Activated CD8-positive, alpha-beta memory T cell treated with anti-CD3 and anti-CD28 coated beads, Interleukin-2, amount 10 ng/mL, durations not matched to agents 7 days and 5 days (primary cell): ENCODE results near the gene HSPB2. TPM values are rescaled to one million over a fixed set of nuclear protein-coding genes. Genes with fewer than 3 reads are reported as not detected.
"Not testable (repeated sequence)": the region's sequence is repeated elsewhere in the genome, so short reads cannot be mapped to it uniquely, and the experiment has no call there.

ENCODE experiments used
- ATAC-seq: fragments of 150-1000 bp; cut with Tn5 transposase; one replicate; pipeline ENCODE4 v1.10.0; 2021; ENCODE audit warnings: moderate library complexity
- CTCF ChIA-PET: fragments of 350-600 bp; sonication (Branson Sonifier 250); formaldehyde crosslinking; loops from one replicate; lab custom pipeline; 2021; ENCODE audit warnings: antibody characterized with exemption; lab: Charles Lee
- DNase-seq: peaks from one replicate; pipeline ENCODE4 v3.0.0-alpha.2; 2020
- H3K27ac Mint-ChIP-seq: one replicate; pipeline ENCODE4 v1.8.0; 2021; ENCODE audit warnings: mild to moderate bottlenecking, mixed read lengths
- H3K27me3 Mint-ChIP-seq: one replicate; pipeline ENCODE4 v1.8.0; 2021; ENCODE audit warnings: mixed read lengths
- H3K36me3 Mint-ChIP-seq: one replicate; pipeline ENCODE4 v1.8.0; 2021; ENCODE audit warnings: mild to moderate bottlenecking, mixed read lengths
- H3K4me1 Mint-ChIP-seq: one replicate; pipeline ENCODE4 v1.8.0; 2021; ENCODE audit warnings: mixed read lengths
- H3K4me3 Mint-ChIP-seq: one replicate; pipeline ENCODE4 v1.8.0; 2021; ENCODE audit warnings: mild to moderate bottlenecking, moderate library complexity, mixed read lengths
- H3K9me3 Mint-ChIP-seq: one replicate; pipeline ENCODE4 v1.8.0; 2022; ENCODE audit warnings: low read depth, mixed read lengths
- total RNA-seq, 2 experiments: library from RNA; stranded (reverse); gene quantifications; one replicate each; pipeline ENCODE4 v1.2.3, GENCODE V29; 2021

The HSPB2 gene
- total RNA-seq = not detected

- ATAC-seq = no peak
- H3K9me3 Mint-ChIP-seq = no peaks in the 10 kb centered on the region
- no peaks in the 10 kb centered on the region for H3K4me1 Mint-ChIP-seq
- DNase-seq = no peak
- no peak within 1 kb of the TSS for H3K27ac Mint-ChIP-seq
- no peaks in the 10 kb centered on the region for H3K36me3 Mint-ChIP-seq
- CTCF ChIA-PET = no interaction called here
- H3K27me3 Mint-ChIP-seq = peaks cover 69% of the 10 kb centered on the region
- no peak within 1 kb of the TSS for H3K4me3 Mint-ChIP-seq
Measured at GRCh38 chr11:111912535-111912934, at the start of gene HSPB2. Gene HSPB2 (plus strand): TSS chr11:111912734. CDS start chr11:111912830, 96 bp downstream.

DNA sequence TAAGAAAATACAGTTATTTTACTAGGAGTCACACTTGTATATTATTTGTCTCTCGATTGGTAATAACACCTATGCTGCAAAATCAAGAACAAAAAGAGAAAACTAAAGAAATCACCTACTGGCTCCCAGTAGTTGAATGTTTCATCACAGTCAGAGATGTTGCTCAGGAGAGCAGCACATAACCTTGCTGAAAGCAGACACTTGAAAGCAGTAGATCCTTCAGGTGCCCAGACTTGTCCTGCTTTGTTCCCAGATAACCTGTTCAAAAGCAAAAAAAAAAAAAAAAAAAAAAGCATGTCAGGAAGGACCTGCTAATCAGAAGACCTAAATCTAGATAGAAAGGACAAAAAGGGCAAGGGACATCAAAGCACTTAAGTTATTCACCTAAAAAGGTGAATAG is 42.4 kb upstream of the HSPB2 start:
- H3K9me3 Mint-ChIP-seq = no peaks in the 10 kb centered on the region
- H3K4me1 Mint-ChIP-seq = peaks cover 30% of the 10 kb centered on the region
- ATAC-seq (no peak), DNase-seq (no peak)
- H3K36me3 Mint-ChIP-seq = peaks cover 30% of the 10 kb centered on the region
- CTCF ChIA-PET = interaction anchor here (2.0 to 2.3 kb wide), 4 partner anchors 9 to 112 kb away, joined by 7 to 10 read pairs (median 8); no protein-coding TSS in a partner anchor
- no peak overlapping the region for H3K27ac Mint-ChIP-seq
- no peaks in the 10 kb centered on the region for H3K27me3 Mint-ChIP-seq
- no peak overlapping the region for H3K4me3 Mint-ChIP-seq

- Mint-ChIP-seq H3K4me1 (peaks cover 30% of the 10 kb centered on the region), H3K27ac (peak overlapping the region; percentile 87), H3K27me3 (no peaks in the 10 kb centered on the region), H3K4me3 (peak overlapping the region; percentile 89), H3K9me3 (no peaks in the 10 kb centered on the region), H3K36me3 (peaks cover 29% of the 10 kb centered on the region)
- CTCF ChIA-PET = interaction anchor here (0.8 to 2.3 kb wide), 7 partner anchors 10 to 284 kb away, joined by 3 to 10 read pairs (median 7); no protein-coding TSS in a partner anchor
- DNase-seq (no peak), ATAC-seq (peak; percentile 8)
Measured at GRCh38 chr11:111870522-111870885, 42.0 kb upstream of the HSPB2 start.

DNA sequence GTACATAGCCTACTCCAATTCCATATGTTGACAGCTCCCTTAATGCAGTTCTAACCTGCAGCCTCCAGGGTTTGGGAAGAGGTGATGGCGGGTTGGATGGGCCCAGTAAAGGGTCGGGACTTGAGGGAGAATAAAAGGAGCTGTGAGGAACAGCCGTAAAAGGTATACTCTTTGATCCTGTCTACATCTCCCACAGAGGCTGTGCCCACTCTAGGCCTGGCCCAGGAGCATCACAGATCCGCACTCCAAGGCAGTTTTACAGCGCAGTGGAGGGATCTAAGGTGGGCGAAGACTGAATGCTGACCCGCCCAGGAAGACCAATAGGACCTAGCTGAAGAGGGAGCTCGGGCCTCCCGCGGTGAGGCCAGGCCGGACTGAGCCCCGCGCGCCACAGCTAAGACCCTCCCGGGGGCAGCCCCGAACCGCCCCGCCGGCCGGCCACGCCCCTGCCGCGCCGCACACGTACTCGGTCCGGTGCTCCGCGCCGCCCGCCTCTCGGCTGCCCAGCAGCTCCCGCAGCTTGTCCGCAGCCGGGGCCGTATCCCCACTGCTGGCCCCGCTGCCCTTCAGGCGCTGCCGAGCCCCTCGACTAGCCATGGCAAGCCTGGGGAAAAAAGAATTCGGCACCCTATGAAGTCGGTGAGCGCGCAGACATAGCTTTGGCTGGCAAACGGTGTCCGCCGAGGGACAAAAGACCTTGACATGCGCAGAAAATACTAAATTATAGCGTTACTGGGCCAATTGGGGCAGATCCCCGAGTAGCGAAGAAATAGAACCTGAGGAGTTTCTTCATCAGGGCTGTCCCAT is 41.4 kb upstream of the HSPB2 start, which contains the start of gene ALG9:
ALG9 (minus strand) TSS at position 696 of the 807 bp plus-strand sequence; CDS start at position 597, 99 bp downstream.
- CTCF ChIA-PET = interaction anchor here (0.8 to 2.3 kb wide), 11 partner anchors 9 to 284 kb away, joined by 3 to 10 read pairs (median 5); no protein-coding TSS in a partner anchor
- no peaks in the 10 kb centered on the region for H3K9me3 Mint-ChIP-seq
- DNase-seq = peak; percentile 91

GRCh38 chr11:111871693-111872161 is 40.8 kb upstream of the HSPB2 start:
- ATAC-seq (no peak), DNase-seq (no peak)
- Mint-ChIP-seq H3K4me3 (peak overlapping the region; percentile 89), H3K36me3 (peaks cover 23% of the 10 kb centered on the region), H3K27me3 (no peaks in the 10 kb centered on the region), H3K4me1 (peaks cover 30% of the 10 kb centered on the region), H3K27ac (peak overlapping the region; percentile 88), H3K9me3 (no peaks in the 10 kb centered on the region)
- CTCF ChIA-PET = interaction anchor here (0.6 to 2.3 kb wide), 12 partner anchors 8 to 285 kb away, joined by 3 to 10 read pairs (median 4); no protein-coding TSS in a partner anchor

More for the DNA sequence above, 41.4 kb upstream of the HSPB2 start, which contains the start of gene ALG9:
- peak within 1 kb of the TSS; percentile 89 for H3K4me3 Mint-ChIP-seq
- ATAC-seq = peak; percentile 95
- peak within 1 kb of the TSS; percentile 88 for H3K27ac Mint-ChIP-seq
- H3K36me3 Mint-ChIP-seq = peaks cover 29% of the 10 kb centered on the region
- no peaks in the 10 kb centered on the region for H3K27me3 Mint-ChIP-seq
- H3K4me1 Mint-ChIP-seq = peaks cover 30% of the 10 kb centered on the region

DNA sequence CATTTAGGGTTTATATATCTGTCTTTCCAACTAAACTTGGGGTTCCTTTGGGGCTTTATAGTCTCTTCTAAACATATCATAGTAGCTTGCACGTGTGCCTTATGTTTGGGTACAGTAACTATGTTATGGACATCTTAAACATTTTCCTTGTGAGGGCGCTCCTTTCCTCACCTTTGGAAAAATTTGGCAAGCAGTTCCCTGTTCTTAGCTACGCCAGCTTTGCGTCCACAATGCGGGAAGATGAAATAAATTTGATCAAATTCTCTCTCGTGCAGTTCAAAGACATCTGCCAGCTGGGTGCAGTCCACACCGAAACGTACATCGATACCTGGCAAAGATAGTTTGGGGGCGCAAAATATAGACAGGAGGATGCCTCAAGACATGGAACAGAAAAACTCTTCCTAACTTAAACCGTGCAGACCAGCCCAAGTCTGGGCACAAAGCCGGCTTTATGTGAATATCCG is 34.1 kb upstream of the HSPB2 start:
- no peaks in the 10 kb centered on the region for H3K27me3 Mint-ChIP-seq
- no peaks in the 10 kb centered on the region for H3K9me3 Mint-ChIP-seq
- CTCF ChIA-PET = interaction anchor here (0.8 to 3.3 kb wide), 6 partner anchors 10 to 210 kb away, joined by 3 to 7 read pairs (median 4); no protein-coding TSS in a partner anchor
- H3K4me1 Mint-ChIP-seq = peaks cover 20% of the 10 kb centered on the region
- peaks cover 3% of the 10 kb centered on the region for H3K36me3 Mint-ChIP-seq
- H3K27ac Mint-ChIP-seq = peak overlapping the region; percentile 97
- ATAC-seq (no peak), DNase-seq (no peak)
- peak overlapping the region; percentile 85 for H3K4me3 Mint-ChIP-seq

DNA sequence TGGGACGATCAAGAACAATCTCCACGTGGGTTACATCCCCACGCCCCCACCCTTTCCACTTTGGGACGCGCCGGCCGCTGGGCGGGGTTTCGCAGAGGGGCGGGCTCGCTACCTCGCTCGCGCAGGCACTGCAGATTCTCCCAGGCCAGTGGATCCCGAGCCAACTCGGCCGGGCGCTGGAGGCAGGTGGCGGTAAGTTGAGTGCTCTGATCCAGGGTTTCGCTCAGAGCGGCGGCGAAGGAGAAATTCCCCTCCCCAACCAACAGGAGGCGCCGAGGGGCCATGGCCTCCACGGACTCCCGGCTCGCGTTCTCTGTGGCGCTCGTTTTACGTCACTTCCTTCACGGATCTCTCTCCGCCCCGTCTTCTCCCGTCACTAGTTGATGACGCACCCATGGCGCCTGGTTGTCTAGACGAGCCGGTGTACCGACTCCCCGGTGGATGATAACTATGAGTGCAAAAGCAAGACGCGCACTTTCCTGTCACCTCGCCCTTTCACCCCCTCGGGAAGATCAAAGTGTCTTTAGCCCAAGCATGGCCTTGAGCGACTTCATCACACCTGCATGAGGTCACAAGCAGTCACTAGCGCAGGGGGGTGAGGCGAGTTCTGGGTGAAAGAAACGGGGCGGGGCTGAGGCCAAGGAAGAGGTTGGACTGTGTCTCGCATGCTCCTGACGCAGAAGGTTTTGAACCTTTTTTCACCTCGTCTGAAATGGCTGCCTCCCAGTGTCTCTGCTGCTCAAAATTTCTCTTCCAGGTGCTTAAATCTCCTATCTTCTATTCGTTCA is 33.5 kb upstream of the HSPB2 start, which contains the start of the genes CFAP68 and FDXACB1:
CFAP68 (plus strand) TSS at position 693 of the 788 bp plus-strand sequence; CDS start at position 713, 20 bp downstream.
FDXACB1 (minus strand) TSS at position 317 of the 788 bp plus-strand sequence; CDS start at position 284, 33 bp downstream.
- H3K9me3 Mint-ChIP-seq = no peaks in the 10 kb centered on the region
- peak; percentile 97 for DNase-seq
- H3K4me1 Mint-ChIP-seq = peaks cover 20% of the 10 kb centered on the region
- H3K4me3 Mint-ChIP-seq = peak within 1 kb of the TSS; percentile 85
- no peaks in the 10 kb centered on the region for H3K27me3 Mint-ChIP-seq
- CTCF ChIA-PET = interaction anchor here (0.8 to 3.3 kb wide), 7 partner anchors 10 to 209 kb away, joined by 3 to 7 read pairs (median 4); no protein-coding TSS in a partner anchor
- ATAC-seq = peak; percentile 92
- peaks cover 3% of the 10 kb centered on the region for H3K36me3 Mint-ChIP-seq
- H3K27ac Mint-ChIP-seq = peak within 1 kb of the TSS; percentile 97

GRCh38 chr11:111879637-111879960 is 32.9 kb upstream of the HSPB2 start:
- Mint-ChIP-seq H3K27me3 (no peaks in the 10 kb centered on the region), H3K4me3 (peak overlapping the region; percentile 85), H3K4me1 (peaks cover 20% of the 10 kb centered on the region), H3K9me3 (no peaks in the 10 kb centered on the region), H3K27ac (peak overlapping the region; percentile 97), H3K36me3 (peaks cover 3% of the 10 kb centered on the region)
- CTCF ChIA-PET = interaction anchor here (1.0 to 2.8 kb wide), 4 partner anchors 8 to 102 kb away, joined by 3 to 10 read pairs (median 4); partner anchors contain the start of gene ALG9
- DNase-seq (no peak), ATAC-seq (peak; percentile 8)

- peaks cover 17% of the 10 kb centered on the region for H3K4me1 Mint-ChIP-seq
- no peak overlapping the region for H3K4me3 Mint-ChIP-seq
- no peak for ATAC-seq
- H3K9me3 Mint-ChIP-seq = no peaks in the 10 kb centered on the region
- H3K36me3 Mint-ChIP-seq = no peaks in the 10 kb centered on the region
- H3K27ac Mint-ChIP-seq = no peak overlapping the region
- DNase-seq = no peak
- CTCF ChIA-PET = interaction anchor here (0.6 to 2.8 kb wide), 4 partner anchors 11 to 45 kb away, joined by 3 to 10 read pairs (median 3); no protein-coding TSS in a partner anchor
- no peaks in the 10 kb centered on the region for H3K27me3 Mint-ChIP-seq
Measured at GRCh38 chr11:111882202-111882601, 30.3 kb upstream of the HSPB2 start.

GRCh38 chr11:111885053-111885452 is 27.5 kb upstream of the HSPB2 start:
- H3K36me3 Mint-ChIP-seq, CTCF ChIA-PET, H3K27ac Mint-ChIP-seq, H3K4me1 Mint-ChIP-seq, DNase-seq, H3K9me3 Mint-ChIP-seq, H3K27me3 Mint-ChIP-seq, H3K4me3 Mint-ChIP-seq, ATAC-seq: not testable (repeated sequence)

DNA sequence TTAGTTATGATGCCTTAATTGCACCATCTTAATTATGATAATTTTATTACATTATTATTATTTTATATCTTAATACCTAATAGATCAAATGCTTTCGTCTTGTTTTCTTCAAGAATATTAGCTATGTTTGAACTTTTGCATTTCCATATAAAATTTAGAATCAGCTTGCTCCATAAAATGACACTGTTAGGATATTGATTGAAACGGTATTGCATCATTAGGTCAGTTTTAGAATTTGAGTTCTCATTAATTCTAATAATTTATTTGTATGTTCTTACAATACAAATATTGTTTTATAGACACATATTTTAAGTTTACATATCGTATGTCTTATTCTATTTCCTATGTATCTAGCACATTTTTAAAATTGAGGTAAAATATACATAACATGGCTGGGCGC is 26.5 kb upstream of the HSPB2 start:
- no peaks in the 10 kb centered on the region for H3K36me3 Mint-ChIP-seq
- no peak overlapping the region for H3K27ac Mint-ChIP-seq
- no peak for DNase-seq
- ATAC-seq = no peak
- no peaks in the 10 kb centered on the region for H3K27me3 Mint-ChIP-seq
- CTCF ChIA-PET = no interaction called here
- no peaks in the 10 kb centered on the region for H3K9me3 Mint-ChIP-seq
- H3K4me3 Mint-ChIP-seq = no peak overlapping the region
- H3K4me1 Mint-ChIP-seq = no peaks in the 10 kb centered on the region

GRCh38 chr11:111886844-111887243 is 25.7 kb upstream of the HSPB2 start:
- Mint-ChIP-seq H3K36me3 (no peaks in the 10 kb centered on the region), H3K9me3 (no peaks in the 10 kb centered on the region), H3K27me3 (no peaks in the 10 kb centered on the region), H3K27ac (no peak overlapping the region), H3K4me1 (no peaks in the 10 kb centered on the region), H3K4me3 (no peak overlapping the region)
- CTCF ChIA-PET = no interaction called here
- DNase-seq (no peak), ATAC-seq (no peak)
